Body of pancreas (tissue), 4 donors: Measurements from ENCODE around the gene IMPDH1. TPM values are rescaled to one million over a fixed set of nuclear protein-coding genes. Genes with fewer than 3 reads are reported as not detected.

Source experiments
- ATAC-seq: fragments of 150-250 bp; one replicate; pipeline ENCODE4 v1.9.1; 2016
- DNase-seq, 4 donors: peaks; one replicate each; pipeline ENCODE4 v3.0.0-alpha.2; 2019
- H3K27ac ChIP-seq, 4 donors: fragments of 200-600 bp; sonication (generic); 1 replicate in 3 of 4; 2 replicates in 1 of 4; pipeline versions ENCODE4 v1.5.1 to v1.6.1; 2016 to 2019; ENCODE audit warnings: mild to moderate bottlenecking in 1 of 4, mixed read lengths in 1 of 4, moderate library complexity in 1 of 4
- H3K27me3 ChIP-seq, 2 donors: fragments of 200-600 bp; sonication (generic); one replicate each; pipeline ENCODE4 v1.6.0; 2016; ENCODE audit warnings: mild to moderate bottlenecking in 1 of 2
- H3K36me3 ChIP-seq, 2 donors: fragments of 200-600 bp; sonication (generic); replicated peaks in 1 of 2; 2 replicates each; pipeline ENCODE4 v1.5.1; 2016; ENCODE audit warnings: low read depth in 2 of 2; ENCODE audit not compliant: insufficient read depth in 1 of 2
- H3K4me1 ChIP-seq: fragments of 200-600 bp; sonication (generic); one replicate; pipeline ENCODE4 v1.6.0; 2016
- H3K4me3 ChIP-seq, 2 donors: fragments of 200-600 bp; sonication (generic); 1 replicate in 1 of 2; 2 replicates in 1 of 2; pipeline ENCODE4 v1.5.1; 2016 to 2019
- H3K9me3 ChIP-seq, 3 donors: fragments of 200-600 bp; sonication (generic); 1 replicate in 2 of 3; 2 replicates in 1 of 3; pipeline ENCODE4 v1.5.1; 2016
- POLR2A ChIP-seq, 3 donors: fragments of 450-650 bp; IDR thresholded peaks; one replicate each; pipeline ENCODE4 v1.6.1; 2016; ENCODE audit warnings: antibody characterized with exemption in 3 of 3, mild to moderate bottlenecking in 2 of 3
- WGBS, 2 donors: methylation state at CpG; one replicate each; pipeline ENCODE4 v1.1.5; 2017; 5-methylcytosine and 5-hydroxymethylcytosine counted together
- intact Hi-C: fragments of 100-400 bp; cut with DNase I; formaldehyde crosslinking; loops from one replicate; pipeline ENCODE4 v1.15.1; 2023
- total RNA-seq, 2 donors: library from RNA; depleted of rRNA; stranded (reverse); fragments of >200 nt; gene quantifications; one replicate each; pipeline ENCODE4 v1.1.0, GENCODE V29; 2016
- TF ChIP-seq, protein P1 (sequence below), 7 experiments: fragments of 450-650 bp in 4 of 7; fragments of 200-600 bp in 3 of 7; sonication (generic) in 3 of 7; IDR thresholded peaks; one replicate each; pipeline ENCODE4 v1.5.1; 2016 to 2019; ENCODE audit warnings: antibody characterized with exemption in 7 of 7

Gene IMPDH1
- total RNA-seq, 2 donors from 2014 or later, result 23.9 to 46.1 TPM

DNA sequence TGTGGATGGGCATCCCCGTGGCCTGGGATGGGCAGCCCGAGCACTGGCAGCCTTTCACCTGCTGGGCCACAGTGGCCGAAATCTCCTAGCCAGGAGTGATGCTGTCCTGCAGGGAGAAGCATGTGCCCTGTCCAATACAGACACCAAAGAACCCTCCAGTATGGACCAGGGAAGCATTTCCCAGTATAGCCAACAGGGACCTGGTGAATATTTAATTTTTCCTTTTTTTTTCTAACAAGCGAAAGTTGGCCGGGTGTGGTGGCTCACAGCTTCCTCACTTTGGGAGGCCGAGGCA lies 11.0 kb downstream of the IMPDH1 start:
- intact Hi-C loops, result no loop called here
- 48 to 76% methylated on average over 3 to 6 of the region's 6 CpGs for WGBS, 2 donors

GRCh38 chr7:128398016-128398840 lies 11.6 kb downstream of the IMPDH1 start:
- DNase-seq, result peak; percentile 53 to 74 (median 62)
- TF ChIP-seq, protein P1, sequence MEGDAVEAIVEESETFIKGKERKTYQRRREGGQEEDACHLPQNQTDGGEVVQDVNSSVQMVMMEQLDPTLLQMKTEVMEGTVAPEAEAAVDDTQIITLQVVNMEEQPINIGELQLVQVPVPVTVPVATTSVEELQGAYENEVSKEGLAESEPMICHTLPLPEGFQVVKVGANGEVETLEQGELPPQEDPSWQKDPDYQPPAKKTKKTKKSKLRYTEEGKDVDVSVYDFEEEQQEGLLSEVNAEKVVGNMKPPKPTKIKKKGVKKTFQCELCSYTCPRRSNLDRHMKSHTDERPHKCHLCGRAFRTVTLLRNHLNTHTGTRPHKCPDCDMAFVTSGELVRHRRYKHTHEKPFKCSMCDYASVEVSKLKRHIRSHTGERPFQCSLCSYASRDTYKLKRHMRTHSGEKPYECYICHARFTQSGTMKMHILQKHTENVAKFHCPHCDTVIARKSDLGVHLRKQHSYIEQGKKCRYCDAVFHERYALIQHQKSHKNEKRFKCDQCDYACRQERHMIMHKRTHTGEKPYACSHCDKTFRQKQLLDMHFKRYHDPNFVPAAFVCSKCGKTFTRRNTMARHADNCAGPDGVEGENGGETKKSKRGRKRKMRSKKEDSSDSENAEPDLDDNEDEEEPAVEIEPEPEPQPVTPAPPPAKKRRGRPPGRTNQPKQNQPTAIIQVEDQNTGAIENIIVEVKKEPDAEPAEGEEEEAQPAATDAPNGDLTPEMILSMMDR (IDR thresholded peaks at IDR 0.05), result peak; percentile 73 to 89 (median 84)
- TF ChIP-seq POLR2A (IDR thresholded peaks at IDR 0.05), result no peak
- Histone ChIP-seq H3K9me3 (no peaks in the 10 kb centered on the region), H3K4me3 (no peak overlapping the region), H3K27ac (no peak overlapping the region), H3K4me1 (no peaks in the 10 kb centered on the region), H3K27me3 (no peaks in the 10 kb centered on the region), H3K36me3 (peaks cover 0 to 32% of the 10 kb centered on the region in 2 donors)
- intact Hi-C loops, result no loop called here
- ATAC-seq, result peak; percentile 63
- 70 to 73% methylated on average over 14 to 16 of the region's 16 CpGs for WGBS, 2 donors

More for the DNA sequence above, 11.0 kb downstream of the IMPDH1 start:
- Histone ChIP-seq H3K27me3 (no peaks in the 10 kb centered on the region), H3K4me3 (no peak overlapping the region), H3K4me1 (peaks cover 2% of the 10 kb centered on the region), H3K9me3 (no peaks in the 10 kb centered on the region), H3K36me3 (peaks cover 0 to 32% of the 10 kb centered on the region in 2 donors), H3K27ac (no peak overlapping the region)
- TF ChIP-seq, protein P1 (IDR thresholded peaks at IDR 0.05), result no peak
- no peak for TF ChIP-seq POLR2A (IDR thresholded peaks at IDR 0.05)
- DNase-seq (no peak), ATAC-seq (peak; percentile 34)

GRCh38 chr7:128396357-128396756 lies 13.4 kb downstream of the IMPDH1 start:
- intact Hi-C loops, result no loop called here
- TF ChIP-seq, protein P1 (IDR thresholded peaks at IDR 0.05), result no peak
- no peak for TF ChIP-seq POLR2A (IDR thresholded peaks at IDR 0.05)
- no peaks in the 10 kb centered on the region for H3K27me3 ChIP-seq
- H3K36me3 ChIP-seq, result peaks cover 0 to 32% of the 10 kb centered on the region in 2 donors
- H3K9me3 ChIP-seq, result no peaks in the 10 kb centered on the region
- DNase-seq (no peak), ATAC-seq (no peak)
- no peaks in the 10 kb centered on the region for H3K4me1 ChIP-seq
- H3K4me3 ChIP-seq, result no peak overlapping the region
- WGBS, 2 donors, result 91 to 100% methylated on average over 1 to 10 of the region's 11 CpGs
- H3K27ac ChIP-seq, result no peak overlapping the region

DNA sequence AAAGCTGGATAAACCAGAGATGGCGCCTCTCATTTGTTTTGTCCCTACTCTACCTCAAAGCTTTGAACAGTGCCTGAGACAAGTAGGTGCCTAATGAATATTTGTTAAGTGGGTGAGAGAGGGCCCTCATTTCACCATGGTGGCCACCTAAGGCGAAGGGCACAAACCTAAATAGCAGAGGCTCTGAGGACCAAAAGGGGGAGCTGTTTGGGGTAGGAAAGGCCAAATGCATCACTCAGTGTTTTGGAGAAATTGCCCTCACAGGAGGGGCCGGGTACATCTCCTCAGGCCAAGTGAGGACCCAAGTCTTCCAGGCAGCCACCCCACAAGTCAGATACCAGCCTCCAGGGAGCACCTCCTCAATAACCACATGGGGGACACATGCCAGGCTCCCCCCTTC lies 14.0 kb downstream of the IMPDH1 start:
- Histone ChIP-seq H3K4me3 (no peak overlapping the region), H3K4me1 (no peaks in the 10 kb centered on the region), H3K36me3 (peaks cover 0 to 31% of the 10 kb centered on the region in 2 donors), H3K9me3 (no peaks in the 10 kb centered on the region), H3K27ac (no peak overlapping the region), H3K27me3 (no peaks in the 10 kb centered on the region)
- ATAC-seq (no peak), DNase-seq (no peak)
- no peak for TF ChIP-seq POLR2A (IDR thresholded peaks at IDR 0.05)
- TF ChIP-seq, protein P1 (IDR thresholded peaks at IDR 0.05), result no peak
- intact Hi-C loops, result no loop called here
- WGBS, 2 donors, result 79 to 86% methylated on average over 2 to 3 of the region's 3 CpGs
